ENCODE measurements around the gene MAP2K3.
A peak's percentile ranks its signal among the peaks of the same experiment; 100 is the strongest.

The MAP2K3 gene

DNA sequence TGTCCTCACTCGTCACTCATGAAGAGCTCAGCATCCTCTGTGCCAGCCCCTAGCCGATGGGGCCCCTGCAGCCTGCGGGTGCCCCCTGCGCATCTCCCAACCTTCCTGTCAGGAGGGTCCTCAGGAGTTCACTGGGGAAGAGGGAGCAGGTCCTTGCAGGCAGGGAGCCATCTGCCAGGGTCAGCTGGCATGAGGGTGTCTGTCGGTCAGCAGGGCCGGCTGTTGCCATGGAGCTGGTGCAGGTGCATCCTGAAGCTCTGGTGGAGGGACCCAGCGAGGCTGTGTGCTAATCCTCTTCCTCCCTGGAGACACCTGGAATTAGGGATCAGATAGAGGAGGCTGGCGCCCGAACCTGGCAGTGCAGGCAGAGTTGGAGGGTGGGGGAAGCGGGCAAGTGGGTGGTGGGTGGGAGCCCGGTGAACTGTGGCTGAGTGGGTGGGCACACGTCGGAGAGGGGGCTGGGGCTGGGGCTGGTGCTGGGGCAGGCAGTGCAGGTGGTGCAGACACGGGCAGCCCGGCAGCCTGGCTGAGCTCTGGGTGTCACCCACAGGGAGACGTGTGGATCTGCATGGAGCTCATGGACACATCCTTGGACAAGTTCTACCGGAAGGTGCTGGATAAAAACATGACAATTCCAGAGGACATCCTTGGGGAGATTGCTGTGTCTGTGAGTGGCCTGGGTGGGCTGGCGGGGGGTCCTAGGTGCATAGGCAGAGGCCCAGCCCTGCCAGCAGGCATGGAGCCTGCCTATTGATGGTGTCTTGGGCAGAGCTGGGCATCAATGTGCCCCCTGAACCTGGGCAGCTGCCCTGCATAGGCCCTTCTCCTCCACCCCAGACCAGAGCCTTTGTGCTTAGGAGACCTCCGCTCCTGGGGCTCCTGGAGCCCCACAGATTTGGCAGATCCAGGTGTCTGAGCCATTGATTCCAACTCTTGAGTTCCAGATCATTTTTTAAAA is 17.4 kb downstream of the MAP2K3 start:
- Histone ChIP-seq H2BK5ac (ENCODE audit: low read depth, low read length, poor library complexity, severe bottlenecking) (no peak overlapping the region), H2AFZ (ENCODE audit: low read depth, low read length) (no peak overlapping the region), H3K36me3 (ENCODE audit: control insufficient read depth in 1 of 2, insufficient read depth in 2 of 2, low read depth in 1 of 2, low read length in 2 of 2) (peaks cover 78 to 81% of the 10 kb centered on the region in 2 experiments), H3K14ac (ENCODE audit: low read length in 2 of 2) (no peak overlapping the region), H3K4me2 (ENCODE audit: low read length, poor library complexity, severe bottlenecking) (no peak overlapping the region), H3K9me3 (ENCODE audit: control insufficient read depth, low read length) (no peaks in the 10 kb centered on the region), H2BK12ac (ENCODE audit: low read length in 2 of 2) (no peak overlapping the region), H2BK120ac (ENCODE audit: low read depth, low read length) (no peak overlapping the region), H3K4ac (ENCODE audit: low read depth in 1 of 2, low read length in 2 of 2) (no peak overlapping the region), H3K9ac (ENCODE audit: low read length) (no peak overlapping the region), H2BK15ac (ENCODE audit: low read depth, poor library complexity, severe bottlenecking) (no peak overlapping the region), H3K27ac (ENCODE audit: low read length, poor library complexity, severe bottlenecking) (no peak overlapping the region), H3K23ac (ENCODE audit: low read length in 2 of 2) (no peak overlapping the region), H3K79me1 (replicated peaks; ENCODE audit: low read length, poor library complexity, severe bottlenecking) (peaks cover 17% of the 10 kb centered on the region), H3K4me3 (ENCODE audit: insufficient read depth in 1 of 2, low read depth in 1 of 2, low read length in 2 of 2) (no peak overlapping the region), H4K8ac (ENCODE audit: low read length) (no peak overlapping the region), H3K27me3 (ENCODE audit: control insufficient read depth in 1 of 2, insufficient read depth in 1 of 2, low read length in 2 of 2) (no peaks in the 10 kb centered on the region), H3K4me1 (ENCODE audit: control insufficient read depth, insufficient read depth, low read depth, low read length) (peaks cover 6% of the 10 kb centered on the region), H2AK5ac (ENCODE audit: low read length, severe bottlenecking) (no peak overlapping the region), H4K91ac (ENCODE audit: low read length) (no peak overlapping the region), H3K18ac (ENCODE audit: low read depth in 1 of 2, low read length in 2 of 2) (no peak overlapping the region)
- no peak for DNase-seq
- 74% methylated on average over 19 of the region's 19 CpGs for WGBS

DNA sequence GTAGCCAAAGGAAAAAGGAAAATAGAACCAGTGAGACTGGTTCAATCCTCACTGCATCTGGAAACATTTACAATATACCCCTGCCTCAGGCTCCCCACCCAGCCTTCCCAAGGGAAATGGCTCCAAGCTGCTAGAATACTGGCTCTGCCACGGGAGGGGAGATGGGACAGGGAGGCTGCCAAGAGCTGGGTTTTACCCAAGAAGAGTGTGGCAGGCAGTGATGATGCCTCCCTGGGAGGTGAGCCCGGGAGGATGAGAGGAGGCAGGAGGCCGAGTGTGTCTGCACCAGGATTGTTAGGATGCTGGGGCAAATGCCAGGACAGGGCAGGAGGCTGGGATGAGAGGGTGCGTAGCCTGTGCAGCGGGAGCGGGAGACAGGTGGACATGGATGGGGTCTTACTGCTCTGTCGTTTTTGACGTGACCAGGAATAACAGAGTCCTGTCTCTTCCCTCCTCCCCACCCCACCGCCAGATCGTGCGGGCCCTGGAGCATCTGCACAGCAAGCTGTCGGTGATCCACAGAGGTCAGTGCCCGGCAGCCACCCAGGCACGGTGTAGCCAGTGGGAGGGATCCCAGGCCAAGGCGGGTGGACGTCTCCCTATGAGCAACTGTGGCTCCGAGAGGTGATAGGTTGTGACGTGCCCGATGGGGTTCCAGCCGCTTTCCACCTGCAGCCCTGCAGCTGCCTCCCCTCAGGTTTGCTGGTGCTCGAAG is 18.4 kb downstream of the MAP2K3 start:
- peak overlapping the region; percentile 40 for H4K91ac ChIP-seq (ENCODE audit: low read length)
- peaks cover 15% of the 10 kb centered on the region for H3K79me1 ChIP-seq (replicated peaks; ENCODE audit: low read length, poor library complexity, severe bottlenecking)
- no peak overlapping the region for H2BK12ac ChIP-seq (ENCODE audit: low read length in 2 of 2)
- H3K18ac ChIP-seq (ENCODE audit: low read depth in 1 of 2, low read length in 2 of 2) = no peak overlapping the region
- H3K4me3 ChIP-seq (ENCODE audit: insufficient read depth in 1 of 2, low read depth in 1 of 2, low read length in 2 of 2) = no peak overlapping the region
- no peak overlapping the region for H2BK5ac ChIP-seq (ENCODE audit: low read depth, low read length, poor library complexity, severe bottlenecking)
- H3K9me3 ChIP-seq (ENCODE audit: control insufficient read depth, low read length) = no peaks in the 10 kb centered on the region
- no peaks in the 10 kb centered on the region for H3K27me3 ChIP-seq (ENCODE audit: control insufficient read depth in 1 of 2, insufficient read depth in 1 of 2, low read length in 2 of 2)
- H3K36me3 ChIP-seq (ENCODE audit: control insufficient read depth in 1 of 2, insufficient read depth in 2 of 2, low read depth in 1 of 2, low read length in 2 of 2) = peaks cover 77 to 84% of the 10 kb centered on the region in 2 experiments
- WGBS = 69% methylated on average over 21 of the region's 21 CpGs
- no peak overlapping the region for H2BK120ac ChIP-seq (ENCODE audit: low read depth, low read length)
- no peak overlapping the region for H2BK15ac ChIP-seq (ENCODE audit: low read depth, poor library complexity, severe bottlenecking)
- H3K14ac ChIP-seq (ENCODE audit: low read length in 2 of 2) = no peak overlapping the region
- no peak overlapping the region for H3K23ac ChIP-seq (ENCODE audit: low read length in 2 of 2)
- no peak overlapping the region for H4K8ac ChIP-seq (ENCODE audit: low read length)
- no peak overlapping the region for H3K4ac ChIP-seq (ENCODE audit: low read depth in 1 of 2, low read length in 2 of 2)
- H3K4me2 ChIP-seq (ENCODE audit: low read length, poor library complexity, severe bottlenecking) = no peak overlapping the region
- no peak overlapping the region for H2AFZ ChIP-seq (ENCODE audit: low read depth, low read length)
- peaks cover 2% of the 10 kb centered on the region for H3K4me1 ChIP-seq (ENCODE audit: control insufficient read depth, insufficient read depth, low read depth, low read length)
- H3K9ac ChIP-seq (ENCODE audit: low read length) = no peak overlapping the region
- no peak overlapping the region for H3K27ac ChIP-seq (ENCODE audit: low read length, poor library complexity, severe bottlenecking)
- no peak overlapping the region for H2AK5ac ChIP-seq (ENCODE audit: low read length, severe bottlenecking)
- DNase-seq = no peak

GRCh38 chr17:21303441-21304065 is 19.0 kb downstream of the MAP2K3 start:
- no peak overlapping the region for H2BK12ac ChIP-seq (ENCODE audit: low read length in 2 of 2)
- 92% methylated on average over 8 of the region's 8 CpGs for WGBS
- H3K79me1 ChIP-seq (replicated peaks; ENCODE audit: low read length, poor library complexity, severe bottlenecking) = peaks cover 12% of the 10 kb centered on the region
- no peak overlapping the region for H2AFZ ChIP-seq (ENCODE audit: low read depth, low read length)
- no peak overlapping the region for H3K4me2 ChIP-seq (ENCODE audit: low read length, poor library complexity, severe bottlenecking)
- H3K4ac ChIP-seq (ENCODE audit: low read depth in 1 of 2, low read length in 2 of 2) = no peak overlapping the region
- peaks cover 72 to 85% of the 10 kb centered on the region in 2 experiments for H3K36me3 ChIP-seq (ENCODE audit: control insufficient read depth in 1 of 2, insufficient read depth in 2 of 2, low read depth in 1 of 2, low read length in 2 of 2)
- no peak overlapping the region for H2BK120ac ChIP-seq (ENCODE audit: low read depth, low read length)
- H3K23ac ChIP-seq (ENCODE audit: low read length in 2 of 2) = no peak overlapping the region
- no peak overlapping the region for H2AK5ac ChIP-seq (ENCODE audit: low read length, severe bottlenecking)
- H4K8ac ChIP-seq (ENCODE audit: low read length) = no peak overlapping the region
- H3K27me3 ChIP-seq (ENCODE audit: control insufficient read depth in 1 of 2, insufficient read depth in 1 of 2, low read length in 2 of 2) = no peaks in the 10 kb centered on the region
- peaks cover 1% of the 10 kb centered on the region for H3K9me3 ChIP-seq (ENCODE audit: control insufficient read depth, low read length)
- no peak overlapping the region for H2BK5ac ChIP-seq (ENCODE audit: low read depth, low read length, poor library complexity, severe bottlenecking)
- no peak overlapping the region for H3K14ac ChIP-seq (ENCODE audit: low read length in 2 of 2)
- no peak overlapping the region for H3K18ac ChIP-seq (ENCODE audit: low read depth in 1 of 2, low read length in 2 of 2)
- peaks cover 2% of the 10 kb centered on the region for H3K4me1 ChIP-seq (ENCODE audit: control insufficient read depth, insufficient read depth, low read depth, low read length)
- H2BK15ac ChIP-seq (ENCODE audit: low read depth, poor library complexity, severe bottlenecking) = no peak overlapping the region
- H3K9ac ChIP-seq (ENCODE audit: low read length) = no peak overlapping the region
- H3K4me3 ChIP-seq (ENCODE audit: insufficient read depth in 1 of 2, low read depth in 1 of 2, low read length in 2 of 2) = no peak overlapping the region
- no peak overlapping the region for H3K27ac ChIP-seq (ENCODE audit: low read length, poor library complexity, severe bottlenecking)
- no peak for DNase-seq
- no peak overlapping the region for H4K91ac ChIP-seq (ENCODE audit: low read length)

DNA sequence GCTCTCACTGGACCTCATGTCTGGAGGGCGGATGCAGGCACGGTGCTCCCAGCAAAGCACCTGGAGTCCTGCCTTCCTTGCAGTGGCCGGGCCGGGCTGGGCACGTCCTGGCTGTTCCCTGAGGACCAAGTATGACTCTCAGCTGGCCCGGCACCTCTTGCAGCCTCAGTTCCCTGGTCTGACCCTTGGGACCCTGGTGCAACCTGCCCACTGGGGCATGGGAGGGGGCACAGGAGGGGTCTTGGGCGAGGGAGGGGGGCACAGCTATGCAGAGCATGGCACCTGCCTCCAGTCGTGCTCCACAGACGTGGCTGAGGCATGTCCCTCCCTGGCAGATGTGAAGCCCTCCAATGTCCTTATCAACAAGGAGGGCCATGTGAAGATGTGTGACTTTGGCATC is 19.6 kb downstream of the MAP2K3 start:
- H3K27ac ChIP-seq (ENCODE audit: low read length, poor library complexity, severe bottlenecking) = no peak overlapping the region
- no peak overlapping the region for H3K23ac ChIP-seq (ENCODE audit: low read length in 2 of 2)
- no peak overlapping the region for H2AK5ac ChIP-seq (ENCODE audit: low read length, severe bottlenecking)
- no peak overlapping the region for H4K8ac ChIP-seq (ENCODE audit: low read length)
- H3K9me3 ChIP-seq (ENCODE audit: control insufficient read depth, low read length) = peaks cover 4% of the 10 kb centered on the region
- H3K4ac ChIP-seq (ENCODE audit: low read depth in 1 of 2, low read length in 2 of 2) = no peak overlapping the region
- peaks cover 72 to 85% of the 10 kb centered on the region in 2 experiments for H3K36me3 ChIP-seq (ENCODE audit: control insufficient read depth in 1 of 2, insufficient read depth in 2 of 2, low read depth in 1 of 2, low read length in 2 of 2)
- H3K4me1 ChIP-seq (ENCODE audit: control insufficient read depth, insufficient read depth, low read depth, low read length) = peaks cover 2% of the 10 kb centered on the region
- no peak overlapping the region for H3K14ac ChIP-seq (ENCODE audit: low read length in 2 of 2)
- H3K27me3 ChIP-seq (ENCODE audit: control insufficient read depth in 1 of 2, insufficient read depth in 1 of 2, low read length in 2 of 2) = no peaks in the 10 kb centered on the region
- no peak overlapping the region for H2BK12ac ChIP-seq (ENCODE audit: low read length in 2 of 2)
- peaks cover 10% of the 10 kb centered on the region for H3K79me1 ChIP-seq (replicated peaks; ENCODE audit: low read length, poor library complexity, severe bottlenecking)
- no peak overlapping the region for H3K9ac ChIP-seq (ENCODE audit: low read length)
- peak overlapping the region; percentile 18 for H4K91ac ChIP-seq (ENCODE audit: low read length)
- no peak overlapping the region for H3K4me2 ChIP-seq (ENCODE audit: low read length, poor library complexity, severe bottlenecking)
- no peak overlapping the region for H3K4me3 ChIP-seq (ENCODE audit: insufficient read depth in 1 of 2, low read depth in 1 of 2, low read length in 2 of 2)
- H3K18ac ChIP-seq (ENCODE audit: low read depth in 1 of 2, low read length in 2 of 2) = no peak overlapping the region
- H2BK5ac ChIP-seq (ENCODE audit: low read depth, low read length, poor library complexity, severe bottlenecking) = no peak overlapping the region
- 81% methylated on average over 9 of the region's 9 CpGs for WGBS
- no peak overlapping the region for H2BK120ac ChIP-seq (ENCODE audit: low read depth, low read length)
- no peak overlapping the region for H2BK15ac ChIP-seq (ENCODE audit: low read depth, poor library complexity, severe bottlenecking)
- H2AFZ ChIP-seq (ENCODE audit: low read depth, low read length) = no peak overlapping the region
- no peak for DNase-seq
